GM23338 (cell line): Measurements from ENCODE around the gene SLCO4C1. TPM values are rescaled to one million over a fixed set of nuclear protein-coding genes. Genes with fewer than 3 reads are reported as not detected.

ENCODE experiments used
- CTCF ChIP-seq, 2 experiments: fragments of 200-600 bp in 1 of 2; sonication (generic) in 1 of 2; conservative IDR thresholded peaks; 2 replicates each; pipeline versions ENCODE4 v1.5.1 to v1.6.1; 2016 to 2017; ENCODE audit warnings: antibody characterized with exemption in 2 of 2, low read depth in 2 of 2, mild to moderate bottlenecking in 2 of 2, moderate library complexity in 1 of 2
- ETS1 ChIP-seq: IDR thresholded peaks from 2 replicates; pipeline ENCODE4 v1.6.1; 2016; ENCODE audit warnings: antibody characterized with exemption
- JUNB ChIP-seq: IDR thresholded peaks from one replicate; pipeline ENCODE4 v1.6.1; 2016; ENCODE audit warnings: antibody characterized with exemption; ENCODE audit not compliant: unreplicated experiment
- STAT1 ChIP-seq: IDR thresholded peaks from one replicate; pipeline ENCODE4 v1.6.1; 2016; ENCODE audit warnings: antibody characterized with exemption; ENCODE audit not compliant: unreplicated experiment
- ZNF114 ChIP-seq: fragments of 250-450 bp; sonication (Bioruptor Pico); IDR thresholded peaks from 2 replicates; pipeline ENCODE4 v1.5.0; 2020; ENCODE audit warnings: mild to moderate bottlenecking, moderate library complexity
- ZNF462 ChIP-seq: fragments of 250-450 bp; sonication (Bioruptor Pico); IDR thresholded peaks from 2 replicates; pipeline ENCODE4 v1.5.0; 2020; ENCODE audit warnings: mild to moderate bottlenecking, moderate library complexity
- polyA plus RNA-seq: library from polyadenylated mRNA; unstranded; fragments of >200 nt; fragmentation: Nextera tagmentation; extraction: Ambion mirVana; gene quantifications from 2 replicates; pipeline ENCODE4 v1.2.1, GENCODE V29; 2016
- total RNA-seq: library from RNA; depleted of rRNA; stranded (reverse); fragments of >200 nt; shearing (Covaris generic); gene quantifications from 2 replicates; pipeline ENCODE4 v1.2.3, GENCODE V29; 2014

SLCO4C1 gene
- total and polyA plus RNA-seq, 2 experiments from 2014 or later = 2.4 to 6.7 TPM

- no peak for TF ChIP-seq ZNF462 (CRISPR knock-in tag)
- TF ChIP-seq JUNB = no peak
- TF ChIP-seq STAT1 = no peak
- no peak for TF ChIP-seq ZNF114 (CRISPR knock-in tag)
- no peak for TF ChIP-seq CTCF (conservative IDR thresholded peaks at IDR 0.05; ENCODE audit: low read depth in 2 of 2)
- no peak for TF ChIP-seq ETS1
These were observed 6.1 kb downstream of the SLCO4C1 start (continued) for GRCh38 chr5:102290004-102290403.
